Parietal lobe (tissue), 1 donor: Measurements from ENCODE around the gene PBOV1. TPM values are rescaled to one million over a fixed set of nuclear protein-coding genes. Genes with fewer than 3 reads are reported as not detected.

Experiments used
- total RNA-seq: library from RNA; depleted of rRNA; stranded (reverse); fragments of >200 nt; gene quantifications from one replicate; pipeline ENCODE4 v1.2.3, GENCODE V29; 2014

PBOV1 gene
- not detected for total RNA-seq

DNA sequence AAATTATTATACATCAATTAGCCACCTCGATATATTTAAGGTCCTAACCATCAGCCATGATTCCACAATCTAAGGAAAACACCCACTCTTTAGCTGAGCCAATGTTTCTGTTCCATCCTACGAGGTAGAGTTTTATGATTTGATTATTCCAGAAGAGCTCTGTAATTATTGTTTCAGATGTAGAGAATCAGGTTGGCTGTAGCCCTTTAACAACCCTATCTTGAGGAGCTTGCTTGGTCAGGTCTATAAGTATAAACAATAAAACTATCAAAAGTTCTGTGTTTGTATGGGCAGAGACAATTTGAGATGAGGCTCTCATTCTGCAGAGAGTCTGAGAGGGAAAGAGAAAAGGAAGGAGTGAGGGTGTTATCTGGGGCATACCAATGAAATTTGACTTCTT, at the start of gene PBOV1:
TSS of gene PBOV1 (minus strand) at position 43 of the 400 bp plus-strand sequence. CDS start 96 bp downstream, outside the sequence.

Other genes with a start within 250 kb of the PBOV1 start
- 0.94 TPM for gene PERP, start 111.1 kb downstream of the PBOV1 start, total RNA-seq
- gene ARFGEF3, start 56.6 kb downstream of the PBOV1 start, total RNA-seq = 84.8 TPM
- not detected for gene SMIM28, start 159.4 kb upstream of the PBOV1 start, total RNA-seq
- gene HEBP2, start 185.7 kb upstream of the PBOV1 start, total RNA-seq = 7.8 TPM